Endodermal cell (in vitro differentiated cells): Measurements from ENCODE around the gene RNF150. TPM values are rescaled to one million over a fixed set of nuclear protein-coding genes. Genes with fewer than 3 reads are reported as not detected.

Experiments used
- DNase-seq: peaks from one replicate; pipeline ENCODE4 v3.0.0-alpha.2; 2017
- H3K27ac ChIP-seq: 2 replicates; pipeline ENCODE4 v1.5.1; 2013; ENCODE audit warnings: mild to moderate bottlenecking, low read depth, low read length, moderate library complexity
- H3K27me3 ChIP-seq: 2 replicates; pipeline ENCODE4 v1.6.1; 2013; ENCODE audit warnings: mild to moderate bottlenecking, low read length, moderate library complexity; ENCODE audit not compliant: insufficient read depth, control insufficient read depth, poor library complexity, severe bottlenecking
- H3K36me3 ChIP-seq: 2 replicates; pipeline ENCODE4 v1.7.0; 2013; ENCODE audit warnings: mild to moderate bottlenecking, low read length, moderate library complexity; ENCODE audit not compliant: control insufficient read depth, insufficient read depth
- H3K4me1 ChIP-seq: one replicate; pipeline ENCODE4 v1.7.0; 2013; ENCODE audit warnings: low read length; ENCODE audit not compliant: control insufficient read depth, insufficient read depth
- H3K4me3 ChIP-seq: 2 replicates; pipeline ENCODE4 v1.5.1; 2013; ENCODE audit warnings: mild to moderate bottlenecking, low read length, moderate library complexity
- H3K9ac ChIP-seq: 2 replicates; pipeline ENCODE4 v1.6.1; 2013; ENCODE audit warnings: mild to moderate bottlenecking, low read length, moderate library complexity; ENCODE audit not compliant: poor library complexity, severe bottlenecking; ENCODE audit errors: extremely low read depth
- H3K9me3 ChIP-seq: 2 replicates; pipeline ENCODE4 v1.6.1; 2013; ENCODE audit warnings: mild to moderate bottlenecking, low read length, moderate library complexity; ENCODE audit not compliant: control insufficient read depth
- H3K27ac Mint-ChIP-seq: 2 replicates; pipeline ENCODE4 v1.8.0; 2020; ENCODE audit warnings: mixed read lengths
- H3K27me3 Mint-ChIP-seq: 2 replicates; pipeline ENCODE4 v1.8.0; 2021; ENCODE audit warnings: mild to moderate bottlenecking, mixed read lengths; ENCODE audit not compliant: insufficient read depth
- H3K36me3 Mint-ChIP-seq: 2 replicates; pipeline ENCODE4 v1.8.0; 2020; ENCODE audit warnings: low read depth, mixed read lengths
- H3K4me1 Mint-ChIP-seq: 2 replicates; pipeline ENCODE4 v1.8.0; 2020; ENCODE audit warnings: mixed read lengths
- H3K4me3 Mint-ChIP-seq: 2 replicates; pipeline ENCODE4 v1.8.0; 2020; ENCODE audit warnings: mild to moderate bottlenecking, moderate library complexity, mixed read lengths
- H3K9me3 Mint-ChIP-seq: 2 replicates; pipeline ENCODE4 v1.8.0; 2020; ENCODE audit warnings: mild to moderate bottlenecking, mixed read lengths
- WGBS, 2 experiments: methylation state at CpG; one replicate each; pipeline versions ENCODE4 v1.1.5 to v1.1.7; 2013; ENCODE audit warnings: missing lambda C conversion rate in 2 of 2, mixed read lengths in 1 of 2; ENCODE audit not compliant: insufficient coverage in 1 of 2, insufficient read length in 1 of 2; 5-methylcytosine and 5-hydroxymethylcytosine counted together
- total RNA-seq, 2 donors: library from RNA; stranded (reverse); fragmentation: NEBNext Ultra II Directional in 1 of 2; extraction: Animal tissue kit (Norgen Biotek cat#: 25700) in 1 of 2; gene quantifications; 2 replicates in 1 of 2; 3 replicates in 1 of 2; pipeline ENCODE4 v1.2.1, GENCODE V29; 2021
- TF ChIP-seq, protein P1 (sequence below): fragments of 200-600 bp; sonication (generic); conservative IDR thresholded peaks from 2 replicates; pipeline ENCODE4 v1.5.0; 2021; ENCODE audit warnings: antibody characterized with exemption, mild to moderate bottlenecking

The RNF150 gene
- total RNA-seq, 2 donors from 2014 or later, result 8.2 to 10.4 TPM

DNA sequence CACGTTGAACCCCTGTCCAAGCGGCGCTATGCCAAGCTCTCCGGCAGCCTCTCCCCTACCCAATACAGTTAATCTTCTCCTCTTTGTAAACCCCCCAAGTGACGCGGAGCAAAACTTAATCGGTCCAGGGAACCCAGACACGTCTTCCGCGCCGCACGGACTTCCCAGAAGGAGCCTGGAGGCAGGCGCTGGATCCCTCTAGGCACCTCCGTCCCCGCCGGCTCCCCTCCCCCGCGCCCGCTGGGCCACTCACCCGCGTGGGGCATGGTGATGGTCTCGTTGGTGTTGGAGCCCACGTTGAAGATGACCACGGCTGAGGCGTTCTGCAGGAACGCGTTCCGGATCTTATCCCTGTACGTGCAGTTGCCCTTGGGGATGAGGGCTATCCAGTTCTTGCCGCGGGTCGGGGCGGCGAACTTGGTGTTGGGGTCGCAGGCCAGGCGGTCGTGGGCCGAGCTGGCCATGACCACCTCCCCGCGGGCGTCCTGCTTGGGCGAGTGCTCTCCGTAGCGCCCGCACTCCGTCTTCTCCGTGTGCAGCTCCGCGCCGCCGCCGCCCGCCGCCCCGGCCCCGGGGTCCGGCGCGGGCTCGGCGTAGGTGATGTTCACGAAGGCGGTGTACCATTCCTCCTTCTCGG lies 1.1 kb downstream of the RNF150 start:
- peak overlapping the region; percentile 83 for H3K4me3 Mint-ChIP-seq
- peak overlapping the region; percentile 88 for H3K4me3 ChIP-seq
- H3K9ac ChIP-seq, result peak overlapping the region; percentile 82
- peaks cover 33% of the 10 kb centered on the region for H3K27me3 ChIP-seq
- no peaks in the 10 kb centered on the region for H3K9me3 Mint-ChIP-seq
- peaks cover 7% of the 10 kb centered on the region for H3K4me1 ChIP-seq
- no peak overlapping the region for H3K27ac ChIP-seq
- H3K9me3 ChIP-seq, result no peaks in the 10 kb centered on the region
- peak; percentile 74 for DNase-seq
- TF ChIP-seq, protein P1, sequence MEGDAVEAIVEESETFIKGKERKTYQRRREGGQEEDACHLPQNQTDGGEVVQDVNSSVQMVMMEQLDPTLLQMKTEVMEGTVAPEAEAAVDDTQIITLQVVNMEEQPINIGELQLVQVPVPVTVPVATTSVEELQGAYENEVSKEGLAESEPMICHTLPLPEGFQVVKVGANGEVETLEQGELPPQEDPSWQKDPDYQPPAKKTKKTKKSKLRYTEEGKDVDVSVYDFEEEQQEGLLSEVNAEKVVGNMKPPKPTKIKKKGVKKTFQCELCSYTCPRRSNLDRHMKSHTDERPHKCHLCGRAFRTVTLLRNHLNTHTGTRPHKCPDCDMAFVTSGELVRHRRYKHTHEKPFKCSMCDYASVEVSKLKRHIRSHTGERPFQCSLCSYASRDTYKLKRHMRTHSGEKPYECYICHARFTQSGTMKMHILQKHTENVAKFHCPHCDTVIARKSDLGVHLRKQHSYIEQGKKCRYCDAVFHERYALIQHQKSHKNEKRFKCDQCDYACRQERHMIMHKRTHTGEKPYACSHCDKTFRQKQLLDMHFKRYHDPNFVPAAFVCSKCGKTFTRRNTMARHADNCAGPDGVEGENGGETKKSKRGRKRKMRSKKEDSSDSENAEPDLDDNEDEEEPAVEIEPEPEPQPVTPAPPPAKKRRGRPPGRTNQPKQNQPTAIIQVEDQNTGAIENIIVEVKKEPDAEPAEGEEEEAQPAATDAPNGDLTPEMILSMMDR, result no peak
- H3K27ac Mint-ChIP-seq, result no peak overlapping the region
- 0 to 2% methylated on average over 13 to 64 of the region's 64 CpGs for WGBS, 2 experiments
- H3K27me3 Mint-ChIP-seq, result peaks cover 27% of the 10 kb centered on the region
- H3K36me3 Mint-ChIP-seq, result no peaks in the 10 kb centered on the region
- no peaks in the 10 kb centered on the region for H3K36me3 ChIP-seq
- peaks cover 20% of the 10 kb centered on the region for H3K4me1 Mint-ChIP-seq

DNA sequence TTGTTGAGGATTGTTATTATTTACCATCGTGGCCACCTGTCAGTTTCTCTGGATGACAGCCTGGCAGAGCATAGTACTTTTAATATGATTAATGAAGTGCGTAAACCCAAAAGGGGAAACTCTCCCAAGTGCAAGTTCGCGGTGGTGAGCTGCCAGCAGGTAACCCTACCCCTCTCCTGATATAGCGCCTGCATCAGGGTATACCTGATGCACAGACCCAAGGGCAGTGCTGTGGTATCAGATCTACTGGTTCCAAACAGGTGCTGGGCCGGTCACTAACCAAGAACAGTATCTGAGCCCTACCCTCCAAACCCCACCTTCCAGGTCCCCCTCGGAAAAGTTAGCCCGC lies 1.6 kb downstream of the RNF150 start:
- H3K4me1 ChIP-seq, result peaks cover 7% of the 10 kb centered on the region
- H3K27me3 ChIP-seq, result peaks cover 29% of the 10 kb centered on the region
- TF ChIP-seq, protein P1, result no peak
- Mint-ChIP-seq H3K4me1 (peaks cover 20% of the 10 kb centered on the region), H3K27me3 (peaks cover 23% of the 10 kb centered on the region), H3K36me3 (no peaks in the 10 kb centered on the region), H3K27ac (no peak overlapping the region), H3K4me3 (peak overlapping the region; percentile 83), H3K9me3 (no peaks in the 10 kb centered on the region)
- H3K9ac ChIP-seq, result peak overlapping the region; percentile 82
- H3K27ac ChIP-seq, result no peak overlapping the region
- H3K4me3 ChIP-seq, result peak overlapping the region; percentile 88
- no peaks in the 10 kb centered on the region for H3K36me3 ChIP-seq
- 19 to 42% methylated on average over 3 to 8 of the region's 8 CpGs for WGBS, 2 experiments
- DNase-seq, result no peak
- no peaks in the 10 kb centered on the region for H3K9me3 ChIP-seq

DNA sequence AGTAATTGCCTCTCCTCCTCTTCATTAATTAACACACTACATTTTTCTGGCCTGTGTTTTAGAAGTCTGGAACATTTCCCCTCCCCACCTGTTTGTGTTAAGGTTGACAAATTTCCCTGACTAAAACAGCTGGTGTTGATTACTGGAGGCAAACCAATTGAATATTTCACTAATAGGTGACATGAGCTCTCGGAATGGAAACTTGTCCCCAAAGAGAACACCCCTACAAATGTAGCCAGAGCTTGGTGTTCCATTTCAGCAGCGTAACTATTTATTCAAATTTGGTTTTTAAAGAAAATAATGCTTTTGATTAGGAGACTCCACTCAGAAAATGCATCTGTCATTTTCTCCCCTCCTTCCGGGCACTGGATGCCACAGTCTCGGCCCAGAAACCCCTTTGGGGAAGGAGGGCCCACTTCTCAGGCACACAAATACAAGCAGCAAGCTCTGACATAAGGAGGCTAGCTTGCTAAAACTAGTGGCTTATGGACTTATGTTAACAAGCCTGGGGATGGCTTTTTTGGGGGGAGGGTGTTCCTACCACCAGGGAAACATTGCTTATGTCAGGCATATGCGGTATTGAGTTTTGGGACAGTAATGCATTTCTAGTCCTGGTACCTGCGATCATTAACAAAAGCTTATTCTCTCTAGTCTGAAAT lies 2.2 kb downstream of the RNF150 start:
- Histone ChIP-seq H3K27ac (no peak overlapping the region), H3K9ac (no peak overlapping the region), H3K9me3 (no peaks in the 10 kb centered on the region), H3K4me1 (peaks cover 7% of the 10 kb centered on the region), H3K36me3 (no peaks in the 10 kb centered on the region), H3K27me3 (peaks cover 23% of the 10 kb centered on the region), H3K4me3 (peak overlapping the region; percentile 88)
- Mint-ChIP-seq H3K4me3 (peak overlapping the region; percentile 83), H3K27ac (no peak overlapping the region), H3K27me3 (peaks cover 22% of the 10 kb centered on the region), H3K9me3 (no peaks in the 10 kb centered on the region), H3K4me1 (peaks cover 20% of the 10 kb centered on the region), H3K36me3 (no peaks in the 10 kb centered on the region)
- DNase-seq, result no peak
- TF ChIP-seq, protein P1, result no peak
- 70 to 83% methylated on average over 2 to 6 of the region's 6 CpGs for whole genome bisulfite sequencing, 2 experiments
